B cell (primary cell): ENCODE results near the gene LAMA2. TPM values are rescaled to one million over a fixed set of nuclear protein-coding genes. Genes with fewer than 3 reads are reported as not detected.
"Not testable (repeated sequence)": the region's sequence is repeated elsewhere in the genome, so short reads cannot be mapped to it uniquely, and the experiment has no call there.

Experiments used
- ATAC-seq: fragments of 200-7000 bp; cut with Tn5 transposase; one replicate; pipeline ENCODE4 v1.10.0; 2021; ENCODE audit warnings: low read depth, mild to moderate bottlenecking, moderate number of reproducible peaks, moderate library complexity
- CTCF ChIA-PET: fragments of 350-600 bp; sonication (Branson Sonifier 250); formaldehyde crosslinking; loops from one replicate; lab custom pipeline; 2021; ENCODE audit warnings: antibody characterized with exemption, inconsistent platforms; lab: Charles Lee
- POLR2A ChIA-PET: fragments of 350-600 bp; sonication (Branson Sonifier 250); formaldehyde crosslinking; loops from one replicate; lab custom pipeline; 2021; ENCODE audit warnings: antibody characterized with exemption; lab: Charles Lee
- DNase-seq: peaks from one replicate; pipeline ENCODE4 v3.0.0; 2013
- H2AFZ ChIP-seq: 2 replicates; pipeline ENCODE4 v1.6.1; 2012; ENCODE audit warnings: mild to moderate bottlenecking, low read depth, low read length; ENCODE audit not compliant: insufficient read depth, poor library complexity, severe bottlenecking
- H3K27ac ChIP-seq, 2 donors: 1 replicate in 1 of 2; 2 replicates in 1 of 2; pipeline ENCODE4 v1.5.1; 2012 to 2013; ENCODE audit warnings: low read length in 2 of 2, mild to moderate bottlenecking in 2 of 2, moderate library complexity in 1 of 2
- H3K27me3 ChIP-seq, 4 experiments: fragments of 200-600 bp in 1 of 4; sonication (generic) in 1 of 4; replicated peaks in 1 of 4; 1 replicate in 2 of 4; 2 replicates in 2 of 4; pipeline versions ENCODE4 v1.6.1 to v1.7.0; 2013 to 2016; ENCODE audit warnings: low read length in 3 of 4, mild to moderate bottlenecking in 2 of 4, mixed read lengths in 1 of 4, moderate library complexity in 1 of 4; ENCODE audit not compliant: insufficient read depth in 4 of 4, control insufficient read depth in 3 of 4; ENCODE audit errors: control extremely low read depth in 1 of 4
- H3K36me3 ChIP-seq, 2 experiments: replicated peaks in 1 of 2; 1 replicate in 1 of 2; 2 replicates in 1 of 2; pipeline versions ENCODE4 v1.6.1 to v1.7.1; 2013; ENCODE audit warnings: low read length in 1 of 2; ENCODE audit not compliant: insufficient read depth in 2 of 2, control insufficient read depth in 1 of 2; ENCODE audit errors: control extremely low read depth in 1 of 2, extremely low read depth in 1 of 2
- H3K4me1 ChIP-seq, 2 donors: fragments of 200-600 bp in 1 of 2; sonication (generic) in 1 of 2; 1 replicate in 1 of 2; 2 replicates in 1 of 2; pipeline versions ENCODE4 v1.5.1 to v1.6.1; 2013 to 2017; ENCODE audit warnings: low read length in 2 of 2; ENCODE audit not compliant: control insufficient read depth in 2 of 2, insufficient read depth in 2 of 2
- H3K4me2 ChIP-seq: replicated peaks from 2 replicates; pipeline ENCODE3; 2012; ENCODE audit warnings: mild to moderate bottlenecking, low read depth, low read length; ENCODE audit not compliant: poor library complexity, severe bottlenecking
- H3K4me3 ChIP-seq, 5 experiments: fragments of 200-600 bp in 1 of 5; sonication (generic) in 1 of 5; 1 replicate in 3 of 5; 2 replicates in 2 of 5; pipeline versions ENCODE4 v1.5.1 to v1.7.0; 2011 to 2016; ENCODE audit warnings: low read length in 4 of 5, mild to moderate bottlenecking in 4 of 5, low read depth in 2 of 5, control low read depth in 1 of 5, moderate library complexity in 1 of 5; ENCODE audit not compliant: insufficient read depth in 1 of 5; ENCODE audit errors: control extremely low read depth in 1 of 5, extremely low read depth in 1 of 5
- H3K79me2 ChIP-seq: fragments of 200-600 bp; sonication (generic); one replicate; pipeline ENCODE4 v1.6.0; 2016; ENCODE audit warnings: low read length; ENCODE audit not compliant: control insufficient read depth, insufficient read depth
- H3K9ac ChIP-seq: fragments of 200-600 bp; sonication (generic); 2 replicates; pipeline ENCODE4 v1.6.1; 2017; ENCODE audit warnings: mild to moderate bottlenecking, low read length, moderate library complexity
- H3K9me3 ChIP-seq, 3 donors: one replicate each; pipeline versions ENCODE4 v1.6.1 to v1.7.1; 2013; ENCODE audit warnings: low read length in 2 of 3; ENCODE audit not compliant: control insufficient read depth in 2 of 3, insufficient read depth in 1 of 3; ENCODE audit errors: control extremely low read depth in 1 of 3
- H4K20me1 ChIP-seq: 2 replicates; pipeline ENCODE4 v1.6.0; 2012; ENCODE audit warnings: mild to moderate bottlenecking, low read length; ENCODE audit not compliant: insufficient read depth, control insufficient read depth, poor library complexity, severe bottlenecking
- H3K27ac Mint-ChIP-seq: one replicate; pipeline ENCODE4 v1.8.0; 2021; ENCODE audit warnings: mixed read lengths
- H3K27me3 Mint-ChIP-seq: one replicate; pipeline ENCODE4 v1.8.0; 2021; ENCODE audit warnings: mixed read lengths
- H3K4me1 Mint-ChIP-seq: one replicate; pipeline ENCODE4 v1.8.0; 2021; ENCODE audit warnings: mixed read lengths
- H3K4me3 Mint-ChIP-seq: one replicate; pipeline ENCODE4 v1.8.0; 2021; ENCODE audit warnings: mixed read lengths
- H3K9me3 Mint-ChIP-seq: one replicate; pipeline ENCODE4 v1.8.0; 2022; ENCODE audit warnings: mixed read lengths; ENCODE audit not compliant: insufficient read depth
- EZH2 ChIP-seq: IDR thresholded peaks from 2 replicates; pipeline ENCODE4 v1.6.1; 2012; ENCODE audit warnings: borderline replicate concordance, low read depth, mild to moderate bottlenecking, moderate library complexity, low read length; ENCODE audit not compliant: insufficient read depth, poor library complexity, severe bottlenecking
- WGBS: methylation state at CpG from one replicate; pipeline ENCODE4 v1.1.5; 2013; ENCODE audit warnings: missing lambda C conversion rate; ENCODE audit not compliant: insufficient coverage; 5-methylcytosine and 5-hydroxymethylcytosine counted together
- intact Hi-C: fragments of 100-400 bp; cut with micrococcal nuclease; formaldehyde crosslinking; loops from one replicate; pipeline ENCODE4 v1.10.0; 2022
- polyA plus RNA-seq: library from polyadenylated mRNA; depleted of rRNA; stranded (reverse); fragments of >200 nt; gene quantifications from 2 replicates; pipeline ENCODE4 v1.2.3, GENCODE V29; 2012
- total RNA-seq, 2 donors: library from RNA; stranded (reverse); fragments of 120-200 nt in 1 of 2; gene quantifications; 1 replicate in 1 of 2; 2 replicates in 1 of 2; pipeline versions ENCODE4 v1.2.3 to v1.2.4, GENCODE V29; 2013 to 2022
- TF ChIP-seq, protein P1 (sequence below): fragments of 200-600 bp; IDR thresholded peaks from one replicate; pipeline ENCODE4 v1.8.0; 2022; ENCODE audit warnings: antibody characterized with exemption, mild to moderate bottlenecking

Gene LAMA2
- total and polyA plus RNA-seq, 2 donors (not counting 1 experiment from before 2014, with no cell fraction given) = 0.16 TPM; not detected in 1

DNA sequence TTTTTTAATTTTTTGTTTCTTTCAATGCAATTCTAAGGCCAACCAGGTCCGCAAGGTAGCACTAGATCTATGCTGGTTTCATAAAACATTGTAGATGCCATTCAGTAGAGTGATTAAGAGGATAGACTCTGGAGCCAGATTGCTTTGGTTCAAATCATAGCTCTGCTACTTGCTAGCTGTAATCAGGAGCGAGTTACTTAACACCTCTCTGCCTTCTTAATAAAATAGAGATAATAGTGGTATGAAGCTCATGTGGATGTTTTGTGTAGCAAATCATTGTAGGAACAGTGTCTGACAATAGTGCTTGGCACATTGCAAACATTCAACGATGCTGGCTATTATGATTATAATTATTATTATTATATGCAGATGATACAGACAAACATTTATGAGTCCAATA, 164.9 kb downstream of the LAMA2 start:
- no peak for ATAC-seq
- DNase-seq = no peak
- Mint-ChIP-seq H3K27ac (no peak overlapping the region), H3K27me3 (no peaks in the 10 kb centered on the region), H3K4me1 (no peaks in the 10 kb centered on the region), H3K4me3 (no peak overlapping the region), H3K9me3 (no peaks in the 10 kb centered on the region)
- no peak overlapping the region for H2AFZ ChIP-seq
- ChIA-PET POLR2A (no interaction called here), CTCF (no interaction called here)
- no peak overlapping the region for H3K4me2 ChIP-seq
- H3K27ac ChIP-seq = no peak overlapping the region
- H3K27me3 ChIP-seq = no peaks in the 10 kb centered on the region
- intact Hi-C loops = no loop called here
- no peak overlapping the region for H3K4me3 ChIP-seq
- H3K4me1 ChIP-seq = no peaks in the 10 kb centered on the region
- H3K79me2 ChIP-seq = no peaks in the 10 kb centered on the region
- H4K20me1 ChIP-seq = no peaks in the 10 kb centered on the region
- no peaks in the 10 kb centered on the region for H3K36me3 ChIP-seq
- H3K9ac ChIP-seq = no peak overlapping the region
- TF ChIP-seq EZH2 = no peak
- TF ChIP-seq, protein P1, sequence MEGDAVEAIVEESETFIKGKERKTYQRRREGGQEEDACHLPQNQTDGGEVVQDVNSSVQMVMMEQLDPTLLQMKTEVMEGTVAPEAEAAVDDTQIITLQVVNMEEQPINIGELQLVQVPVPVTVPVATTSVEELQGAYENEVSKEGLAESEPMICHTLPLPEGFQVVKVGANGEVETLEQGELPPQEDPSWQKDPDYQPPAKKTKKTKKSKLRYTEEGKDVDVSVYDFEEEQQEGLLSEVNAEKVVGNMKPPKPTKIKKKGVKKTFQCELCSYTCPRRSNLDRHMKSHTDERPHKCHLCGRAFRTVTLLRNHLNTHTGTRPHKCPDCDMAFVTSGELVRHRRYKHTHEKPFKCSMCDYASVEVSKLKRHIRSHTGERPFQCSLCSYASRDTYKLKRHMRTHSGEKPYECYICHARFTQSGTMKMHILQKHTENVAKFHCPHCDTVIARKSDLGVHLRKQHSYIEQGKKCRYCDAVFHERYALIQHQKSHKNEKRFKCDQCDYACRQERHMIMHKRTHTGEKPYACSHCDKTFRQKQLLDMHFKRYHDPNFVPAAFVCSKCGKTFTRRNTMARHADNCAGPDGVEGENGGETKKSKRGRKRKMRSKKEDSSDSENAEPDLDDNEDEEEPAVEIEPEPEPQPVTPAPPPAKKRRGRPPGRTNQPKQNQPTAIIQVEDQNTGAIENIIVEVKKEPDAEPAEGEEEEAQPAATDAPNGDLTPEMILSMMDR = no peak
- H3K9me3 ChIP-seq = no peaks in the 10 kb centered on the region
- WGBS = 100% methylated on average over 1 of the region's 3 CpGs

DNA sequence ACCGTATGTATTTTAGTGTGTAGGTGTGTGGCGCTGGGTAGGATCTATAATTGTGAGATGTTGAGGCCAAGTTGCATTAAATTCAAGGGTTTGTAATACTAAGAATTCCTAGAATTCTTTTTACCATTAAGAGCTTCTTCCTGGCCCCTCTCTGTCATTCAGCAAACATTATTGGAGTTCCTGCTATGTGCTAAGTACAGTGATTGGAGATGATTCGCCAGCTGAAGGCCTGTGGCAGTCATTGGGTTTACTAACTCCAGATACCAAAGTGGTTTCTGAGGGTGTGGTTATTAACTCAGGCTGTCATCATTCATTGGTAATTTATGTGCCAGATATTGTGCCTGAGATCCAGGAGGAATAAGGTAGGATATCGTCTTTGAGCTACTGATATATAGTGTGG, 167.1 kb downstream of the LAMA2 start:
- no peak for ATAC-seq
- POLR2A ChIA-PET = no interaction called here
- intact Hi-C loops = no loop called here
- no peak overlapping the region for H3K4me2 ChIP-seq
- no peak overlapping the region for H3K27ac ChIP-seq
- H3K9me3 ChIP-seq = no peaks in the 10 kb centered on the region
- CTCF ChIA-PET = no interaction called here
- H3K9ac ChIP-seq = no peak overlapping the region
- Mint-ChIP-seq H3K4me3 (no peak overlapping the region), H3K27me3 (no peaks in the 10 kb centered on the region), H3K9me3 (no peaks in the 10 kb centered on the region), H3K27ac (no peak overlapping the region), H3K4me1 (no peaks in the 10 kb centered on the region)
- DNase-seq = no peak
- H3K4me3 ChIP-seq = no peak overlapping the region
- 91% methylated on average over 1 of the region's 4 CpGs for WGBS
- no peak for TF ChIP-seq EZH2
- TF ChIP-seq, protein P1 = no peak
- H2AFZ ChIP-seq = no peak overlapping the region
- H3K27me3 ChIP-seq = no peaks in the 10 kb centered on the region
- H4K20me1 ChIP-seq = no peaks in the 10 kb centered on the region
- H3K36me3 ChIP-seq = no peaks in the 10 kb centered on the region
- H3K4me1 ChIP-seq = no peaks in the 10 kb centered on the region
- H3K79me2 ChIP-seq = no peaks in the 10 kb centered on the region

DNA sequence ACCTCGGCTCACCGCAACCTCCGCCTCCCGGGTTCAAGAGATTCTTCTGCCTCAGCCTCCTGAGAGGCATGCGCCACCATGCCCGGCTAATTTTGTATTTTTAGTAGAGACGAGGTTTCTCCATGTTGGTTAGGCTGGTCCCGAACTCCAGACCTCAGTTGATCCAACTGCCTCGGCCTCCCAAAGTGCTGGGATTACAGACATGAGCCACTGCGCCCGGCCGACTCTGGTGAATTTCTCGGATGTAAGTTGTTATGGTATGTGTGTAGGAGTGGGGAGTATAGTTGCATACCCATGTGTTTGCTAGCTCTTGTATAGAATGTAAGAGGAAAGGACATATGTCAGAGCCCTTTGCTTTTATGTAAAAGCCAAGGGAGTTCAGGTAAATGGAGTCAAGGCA, 170.2 kb downstream of the LAMA2 start:
- H2AFZ ChIP-seq, H3K27ac Mint-ChIP-seq, H3K9me3 ChIP-seq, H3K27me3 Mint-ChIP-seq, H3K9ac ChIP-seq, CTCF ChIA-PET, H3K9me3 Mint-ChIP-seq, intact Hi-C loops, H3K36me3 ChIP-seq, DNase-seq, H3K79me2 ChIP-seq, H4K20me1 ChIP-seq, H3K4me3 Mint-ChIP-seq, H3K4me1 Mint-ChIP-seq, H3K4me1 ChIP-seq, POLR2A ChIA-PET, H3K27ac ChIP-seq, H3K4me2 ChIP-seq, H3K27me3 ChIP-seq, H3K4me3 ChIP-seq, ATAC-seq: not testable (repeated sequence)
- 99% methylated on average over 7 of the region's 13 CpGs for WGBS
